ENCODE results near the gene EGFL6. TPM values are rescaled to one million over a fixed set of nuclear protein-coding genes. Genes with fewer than 3 reads are reported as not detected.

The EGFL6 gene
- total RNA-seq, 4 donors from 2014 or later = 11.6 to 90.1 (median 31.0) TPM; not detected in 1

GRCh38 chrX:13607996-13608365 is 38.6 kb downstream of the EGFL6 start:
- no peak for TF ChIP-seq CTCF (IDR thresholded peaks at IDR 0.05; ENCODE audit: low read depth)

GRCh38 chrX:13614154-13614553 is 44.8 kb downstream of the EGFL6 start:
- no peak for TF ChIP-seq CTCF (IDR thresholded peaks at IDR 0.05; ENCODE audit: low read depth)

GRCh38 chrX:13620207-13620606 is 50.8 kb downstream of the EGFL6 start:
- no peak for TF ChIP-seq CTCF (IDR thresholded peaks at IDR 0.05; ENCODE audit: low read depth)

GRCh38 chrX:13622401-13622964 is 53.1 kb downstream of the EGFL6 start:
- no peak for TF ChIP-seq CTCF (IDR thresholded peaks at IDR 0.05; ENCODE audit: low read depth)

GRCh38 chrX:13627306-13627705 is 57.9 kb downstream of the EGFL6 start:
- TF ChIP-seq CTCF (IDR thresholded peaks at IDR 0.05; ENCODE audit: low read depth) = no peak

- TF ChIP-seq CTCF (IDR thresholded peaks at IDR 0.05; ENCODE audit: low read depth) = no peak
Observed at GRCh38 chrX:13638021-13638420, 68.6 kb downstream of the EGFL6 start.

GRCh38 chrX:13638826-13639225 is 69.4 kb downstream of the EGFL6 start:
- TF ChIP-seq CTCF (IDR thresholded peaks at IDR 0.05; ENCODE audit: low read depth) = no peak

All from subcutaneous adipose tissue (tissue), 4 donors.